Keratinocyte (primary cell): ENCODE results near the gene ARMC2. TPM values are rescaled to one million over a fixed set of nuclear protein-coding genes. Genes with fewer than 3 reads are reported as not detected.
"Not testable (repeated sequence)": the region's sequence is repeated elsewhere in the genome, so short reads cannot be mapped to it uniquely, and the experiment has no call there.

ENCODE experiments used
- DNase-seq: peaks from one replicate; pipeline ENCODE4 v3.0.0-alpha.2; 2011; ENCODE audit warnings: low read depth, missing footprints, low spot score
- FAIRE-seq: peaks from 2 replicates; lab custom pipeline; 2011; peaks lifted over from hg19 to GRCh38; lab: Jason Lieb, UNC
- H2AFZ ChIP-seq: 2 replicates; pipeline ENCODE4 v1.6.0; 2012; ENCODE audit warnings: low read length, control low read depth, inconsistent platforms; ENCODE audit not compliant: control insufficient read depth
- H3K27ac ChIP-seq: 2 replicates; pipeline ENCODE4 v1.5.1; 2011; ENCODE audit warnings: low read length; ENCODE audit not compliant: control insufficient read depth, insufficient read depth
- H3K27me3 ChIP-seq: 3 replicates; pipeline ENCODE4 v1.6.0; 2011; ENCODE audit warnings: low read length; ENCODE audit not compliant: control insufficient read depth, insufficient read depth; ENCODE audit errors: extremely low read depth
- H3K36me3 ChIP-seq, 2 experiments: 2 replicates in 1 of 2; 3 replicates in 1 of 2; pipeline ENCODE4 v1.5.1; 2011; ENCODE audit warnings: low read length in 2 of 2, mild to moderate bottlenecking in 1 of 2; ENCODE audit not compliant: control insufficient read depth in 2 of 2, insufficient read depth in 2 of 2; ENCODE audit errors: extremely low read depth in 1 of 2
- H3K4me1 ChIP-seq: 3 replicates; pipeline ENCODE4 v1.5.1; 2011; ENCODE audit warnings: low read length; ENCODE audit not compliant: control insufficient read depth, insufficient read depth; ENCODE audit errors: extremely low read depth
- H3K4me2 ChIP-seq: 3 replicates; pipeline ENCODE4 v1.6.0; 2011; ENCODE audit warnings: low read depth, low read length; ENCODE audit not compliant: control insufficient read depth, insufficient read depth; ENCODE audit errors: extremely low read depth
- H3K4me3 ChIP-seq, 3 experiments: fragments of 200-600 bp in 1 of 3; sonication (generic) in 1 of 3; 2 replicates in 2 of 3; 3 replicates in 1 of 3; pipeline ENCODE4 v1.5.1; 2011 to 2016; ENCODE audit warnings: low read length in 3 of 3, mild to moderate bottlenecking in 3 of 3, control low read depth in 2 of 3, inconsistent platforms in 1 of 3, low read depth in 1 of 3, mixed read lengths in 1 of 3, mixed run types in 1 of 3, moderate library complexity in 1 of 3; ENCODE audit not compliant: control insufficient read depth in 2 of 3, insufficient read depth in 2 of 3; ENCODE audit errors: extremely low read depth in 1 of 3
- H3K79me2 ChIP-seq: 2 replicates; pipeline ENCODE4 v1.6.0; 2012; ENCODE audit warnings: low read length; ENCODE audit not compliant: control insufficient read depth, insufficient read depth
- H3K9ac ChIP-seq: 3 replicates; pipeline ENCODE4 v1.6.0; 2011; ENCODE audit warnings: low read length; ENCODE audit not compliant: control insufficient read depth, insufficient read depth; ENCODE audit errors: extremely low read depth
- H3K9me1 ChIP-seq: 3 replicates; pipeline ENCODE4 v1.6.0; 2011; ENCODE audit warnings: low read length; ENCODE audit not compliant: control insufficient read depth, insufficient read depth; ENCODE audit errors: extremely low read depth
- H3K9me3 ChIP-seq: 2 replicates; pipeline ENCODE4 v1.5.1; 2012; ENCODE audit warnings: low read depth, low read length; ENCODE audit not compliant: control insufficient read depth
- H4K20me1 ChIP-seq: 3 replicates; pipeline ENCODE4 v1.6.0; 2011; ENCODE audit warnings: low read length; ENCODE audit not compliant: control insufficient read depth, insufficient read depth; ENCODE audit errors: extremely low read depth
- CTCF ChIP-seq, 3 experiments: IDR thresholded peaks in 1 of 3; conservative IDR thresholded peaks in 1 of 3; optimal IDR thresholded peaks in 1 of 3; 2 replicates in 2 of 3; 3 replicates in 1 of 3; pipeline versions ENCODE3 to v1.5.1; 2011; ENCODE audit warnings: low read length in 3 of 3, mild to moderate bottlenecking in 3 of 3, moderate library complexity in 2 of 3, control low read depth in 1 of 3, inconsistent platforms in 1 of 3; ENCODE audit not compliant: insufficient read depth in 2 of 3; ENCODE audit errors: extremely low read depth in 1 of 3
- EZH2 ChIP-seq: IDR thresholded peaks from one replicate; pipeline ENCODE4 v1.6.1; 2012; ENCODE audit warnings: inconsistent platforms, mild to moderate bottlenecking, low read length, moderate library complexity
- dilution Hi-C: fragments of 300-500 bp; cut with MboI; formaldehyde crosslinking; loops from one replicate; pipeline ENCODE4 v1.7.0; 2020; ENCODE audit warnings: low sequenced_read_pairs; ENCODE audit not compliant: extremely low pct_ligation_motif_present
- polyA plus RNA-seq, 5 experiments: library from polyadenylated mRNA; depleted of rRNA in 3 of 5; stranded (reverse) in 3 of 5; stranded (forward) in 1 of 5; unstranded in 1 of 5; fragments of >200 nt; gene quantifications; 1 replicate in 1 of 5; 2 replicates in 3 of 5; 3 replicates in 1 of 5; pipeline versions ENCODE4 v1.2.1 to v1.2.3, GENCODE V29; 2011 to 2012; ENCODE audit warnings: missing spikeins in 2 of 5, low read depth in 1 of 5, low replicate concordance in 1 of 5

The ARMC2 gene
- polyA plus RNA-seq, 1 donor (not counting 4 experiments of a cell fraction or from before 2014, with no cell fraction given) = 3.8 TPM

GRCh38 chr6:108862479-108863191, 14.4 kb downstream of the ARMC2 start:
- Histone ChIP-seq H3K9ac (no peak overlapping the region), H3K27ac (no peak overlapping the region), H3K36me3 (no peaks in the 10 kb centered on the region), H3K79me2 (no peaks in the 10 kb centered on the region), H2AFZ (no peak overlapping the region), H3K27me3 (no peaks in the 10 kb centered on the region), H4K20me1 (no peaks in the 10 kb centered on the region), H3K4me1 (no peaks in the 10 kb centered on the region), H3K4me2 (no peak overlapping the region), H3K9me1 (no peaks in the 10 kb centered on the region), H3K4me3 (no peak overlapping the region), H3K9me3 (no peaks in the 10 kb centered on the region)
- FAIRE-seq = no peak
- TF ChIP-seq CTCF (optimal IDR thresholded peaks at IDR 0.05 in 1 of 3, IDR thresholded peaks at IDR 0.05 in 1 of 3, conservative IDR thresholded peaks at IDR 0.05 in 1 of 3; ENCODE audit: extremely low read depth in 1 of 3, insufficient read depth in 2 of 3, low read length in 3 of 3) = no peak
- no peak for TF ChIP-seq EZH2
- dilution Hi-C loops = no loop called here
- no peak for DNase-seq

- dilution Hi-C loops, H4K20me1 ChIP-seq, H3K4me1 ChIP-seq, H3K27ac ChIP-seq, H3K9me3 ChIP-seq, H3K79me2 ChIP-seq, H3K9me1 ChIP-seq, H3K9ac ChIP-seq, H2AFZ ChIP-seq, H3K27me3 ChIP-seq, FAIRE-seq, H3K36me3 ChIP-seq, DNase-seq, H3K4me3 ChIP-seq, H3K4me2 ChIP-seq: not testable (repeated sequence)
Measured at GRCh38 chr6:108865751-108866286, 17.6 kb downstream of the ARMC2 start.
